Testis (tissue), 5 donors: ENCODE results near the gene RSPH10B2. TPM values are rescaled to one million over a fixed set of nuclear protein-coding genes. Genes with fewer than 3 reads are reported as not detected.
A peak's percentile ranks its signal among the peaks of the same experiment; 100 is the strongest.
"Not testable (repeated sequence)": the region's sequence is repeated elsewhere in the genome, so short reads cannot be mapped to it uniquely, and the experiment has no call there.

Source experiments
- DNase-seq: peaks from one replicate; pipeline ENCODE4 v3.0.0-alpha.2; 2019
- H3K27ac ChIP-seq, 2 donors: fragments of 200-600 bp; sonication (generic); one replicate each; pipeline ENCODE4 v1.5.1; 2019
- H3K27me3 ChIP-seq: fragments of 200-600 bp; sonication (generic); one replicate; pipeline ENCODE4 v1.5.1; 2019
- H3K36me3 ChIP-seq: fragments of 200-600 bp; sonication (generic); one replicate; pipeline ENCODE4 v1.5.1; 2017; ENCODE audit warnings: low read depth; ENCODE audit errors: missing control alignments
- H3K4me1 ChIP-seq: fragments of 200-600 bp; sonication (generic); one replicate; pipeline ENCODE4 v1.5.1; 2019
- H3K4me3 ChIP-seq, 2 donors: fragments of 200-600 bp; sonication (generic); one replicate each; pipeline ENCODE4 v1.5.1; 2017 to 2019
- H3K9me3 ChIP-seq: fragments of 200-600 bp; sonication (generic); one replicate; pipeline ENCODE4 v1.5.1; 2017
- POLR2A ChIP-seq: fragments of 450-650 bp; IDR thresholded peaks from one replicate; pipeline ENCODE4 v1.6.1; 2017; ENCODE audit warnings: antibody characterized with exemption, mild to moderate bottlenecking, moderate library complexity
- WGBS, 2 donors: methylation state at CpG; one replicate each; pipeline ENCODE4 v1.1.5; 2018; 5-methylcytosine and 5-hydroxymethylcytosine counted together
- intact Hi-C: fragments of 100-400 bp; cut with DNase I; formaldehyde crosslinking; loops from one replicate; pipeline ENCODE4 v1.15.1; 2023; ENCODE audit warnings: low total_unique reads
- long read RNA-seq, 2 donors: transcript quantifications; one replicate each; lab custom pipeline, GENCODE V29; 2026
- polyA plus RNA-seq: library from polyadenylated mRNA; stranded (reverse); fragments of 350-450 nt; fragmentation: Illumina TruSeq; extraction: RNeasy Lipid Tissue Mini Kit (QIAGEN cat#74804); gene quantifications from one replicate; pipeline ENCODE4 v1.2.3, GENCODE V29; 2014; ENCODE audit warnings: low read depth, low replicate concordance; ENCODE audit not compliant: insufficient read depth
- total RNA-seq, 2 donors: library from RNA; depleted of rRNA; stranded (reverse); fragments of >200 nt; gene quantifications; one replicate each; pipeline ENCODE4 v1.2.3, GENCODE V29; 2016
- TF ChIP-seq, protein P1 (sequence below), 3 experiments: fragments of 450-650 bp in 2 of 3; fragments of 200-600 bp in 1 of 3; sonication (generic) in 1 of 3; IDR thresholded peaks; one replicate each; pipeline ENCODE4 v1.5.1; 2016 to 2019; ENCODE audit warnings: antibody characterized with exemption in 3 of 3, mild to moderate bottlenecking in 2 of 3, moderate library complexity in 1 of 3

RSPH10B2 gene
- total RNA-seq (10 to 100 TPM; 24.3 to 61.3 TPM), polyA plus RNA-seq (55.8 TPM)
- long read RNA-seq, donor 1, partial matches to known transcripts: 0 of 1 reads
- long read RNA-seq, donor 1, other reads (novel, unspliced or antisense): 0 of 1 reads
- long read RNA-seq, donor 2: 0 reads

GRCh38 chr7:6753964-6754363 is at the start of gene RSPH10B2:
Gene RSPH10B2, plus strand, starts transcription at chr7:6754103. Its CDS starts 3,575 bp downstream, at chr7:6757678.
- DNase-seq, H3K9me3 ChIP-seq, intact Hi-C loops, H3K36me3 ChIP-seq, H3K4me1 ChIP-seq, H3K27me3 ChIP-seq, H3K27ac ChIP-seq: not testable (repeated sequence)
- WGBS, 2 donors: 18% methylated on average over 13 of the region's 38 CpGs; no CpG with 5 or more reads in 1 of the 2 donors
- H3K4me3 ChIP-seq: peak within 1 kb of the TSS in 1 of 2 donors; percentile 26

- intact Hi-C loops: no loop called here
- TF ChIP-seq POLR2A: no peak
- TF ChIP-seq, protein P1, sequence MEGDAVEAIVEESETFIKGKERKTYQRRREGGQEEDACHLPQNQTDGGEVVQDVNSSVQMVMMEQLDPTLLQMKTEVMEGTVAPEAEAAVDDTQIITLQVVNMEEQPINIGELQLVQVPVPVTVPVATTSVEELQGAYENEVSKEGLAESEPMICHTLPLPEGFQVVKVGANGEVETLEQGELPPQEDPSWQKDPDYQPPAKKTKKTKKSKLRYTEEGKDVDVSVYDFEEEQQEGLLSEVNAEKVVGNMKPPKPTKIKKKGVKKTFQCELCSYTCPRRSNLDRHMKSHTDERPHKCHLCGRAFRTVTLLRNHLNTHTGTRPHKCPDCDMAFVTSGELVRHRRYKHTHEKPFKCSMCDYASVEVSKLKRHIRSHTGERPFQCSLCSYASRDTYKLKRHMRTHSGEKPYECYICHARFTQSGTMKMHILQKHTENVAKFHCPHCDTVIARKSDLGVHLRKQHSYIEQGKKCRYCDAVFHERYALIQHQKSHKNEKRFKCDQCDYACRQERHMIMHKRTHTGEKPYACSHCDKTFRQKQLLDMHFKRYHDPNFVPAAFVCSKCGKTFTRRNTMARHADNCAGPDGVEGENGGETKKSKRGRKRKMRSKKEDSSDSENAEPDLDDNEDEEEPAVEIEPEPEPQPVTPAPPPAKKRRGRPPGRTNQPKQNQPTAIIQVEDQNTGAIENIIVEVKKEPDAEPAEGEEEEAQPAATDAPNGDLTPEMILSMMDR (IDR thresholded peaks at IDR 0.05): no peak
- DNase-seq: peak; percentile 27
- Histone ChIP-seq H3K27me3 (no peaks in the 10 kb centered on the region), H3K9me3 (no peaks in the 10 kb centered on the region), H3K27ac (peak overlapping the region; percentile 51 to 89), H3K4me1 (peaks cover 10% of the 10 kb centered on the region), H3K36me3 (no peaks in the 10 kb centered on the region), H3K4me3 (peak overlapping the region; percentile 91 to 98)
- 0 to 1% methylated on average over 26 to 47 of the region's 47 CpGs for WGBS, 2 donors
Observed at GRCh38 chr7:6705959-6706665, 47.8 kb upstream of the RSPH10B2 start.

- WGBS, 2 donors: 1 to 4% methylated on average over 19 to 55 of the region's 65 CpGs
- Histone ChIP-seq H3K27me3 (no peaks in the 10 kb centered on the region), H3K36me3 (no peaks in the 10 kb centered on the region), H3K9me3 (no peaks in the 10 kb centered on the region), H3K4me1 (peaks cover 10% of the 10 kb centered on the region), H3K4me3 (peak within 1 kb of the TSS; percentile 91 to 98), H3K27ac (peak within 1 kb of the TSS; percentile 51 to 89)
- TF ChIP-seq, protein P1 (IDR thresholded peaks at IDR 0.05): peak in 1 of 3 experiments; percentile 2
- TF ChIP-seq POLR2A: no peak
- intact Hi-C loops: no loop called here
- peak; percentile 96 for DNase-seq
Observed at GRCh38 chr7:6706666-6707407, 47.1 kb upstream of the RSPH10B2 start, which contains the start of gene ZNF12. Gene ZNF12, minus strand, starts transcription at chr7:6706947. Its CDS starts 1,774 bp downstream, at chr7:6705173.

DNA sequence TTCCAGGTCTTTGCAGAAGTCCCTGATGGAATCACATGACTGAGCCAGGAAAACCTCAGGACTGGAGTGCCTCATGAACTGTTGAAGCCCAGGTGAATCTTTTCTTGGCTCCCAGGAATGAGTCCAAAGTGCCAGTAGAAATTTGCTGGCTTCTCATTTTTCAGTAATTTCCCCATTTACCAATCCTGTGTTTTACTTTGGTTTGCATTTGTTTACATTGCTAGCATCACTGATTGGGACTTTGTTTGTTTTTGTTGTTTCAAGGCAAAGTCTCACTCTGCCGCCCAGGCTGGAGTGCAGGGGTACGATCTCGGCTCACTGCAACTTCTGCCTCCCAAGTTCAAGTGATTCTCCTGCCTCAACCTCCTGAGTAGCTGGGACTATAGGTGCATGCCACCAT is 45.6 kb upstream of the RSPH10B2 start:
- Histone ChIP-seq H3K4me3 (no peak overlapping the region), H3K27me3 (no peaks in the 10 kb centered on the region), H3K4me1 (peaks cover 10% of the 10 kb centered on the region), H3K9me3 (no peaks in the 10 kb centered on the region), H3K27ac (no peak overlapping the region), H3K36me3 (no peaks in the 10 kb centered on the region)
- no peak for DNase-seq
- WGBS, 2 donors: 86 to 91% methylated on average over 3 of the region's 3 CpGs
- no peak for TF ChIP-seq POLR2A
- TF ChIP-seq, protein P1 (IDR thresholded peaks at IDR 0.05): no peak
- intact Hi-C loops: no loop called here

DNA sequence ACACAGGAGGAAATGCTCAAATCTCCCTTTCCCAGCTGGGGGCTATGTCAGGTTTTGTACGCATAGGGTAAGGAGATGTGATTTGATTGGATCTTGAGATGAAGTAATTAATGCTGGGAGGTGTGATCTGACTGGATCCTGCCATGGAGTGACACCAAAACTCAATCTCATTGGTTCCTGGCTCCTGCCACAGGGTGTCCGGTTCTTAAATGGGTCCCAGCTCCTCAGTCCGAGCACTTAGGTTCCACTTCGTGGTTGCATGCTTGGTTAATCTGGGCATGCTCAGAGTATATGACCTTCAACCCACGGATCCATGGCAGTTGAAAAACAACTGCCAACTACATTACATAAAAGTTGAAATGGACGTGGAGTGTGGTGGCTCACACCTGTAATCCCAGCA is 44.1 kb upstream of the RSPH10B2 start:
- no peaks in the 10 kb centered on the region for H3K9me3 ChIP-seq
- no peaks in the 10 kb centered on the region for H3K36me3 ChIP-seq
- 86 to 91% methylated on average over 6 of the region's 6 CpGs for WGBS, 2 donors
- no peak overlapping the region for H3K27ac ChIP-seq
- intact Hi-C loops: no loop called here
- H3K4me1 ChIP-seq: peaks cover 10% of the 10 kb centered on the region
- DNase-seq: peak; percentile 37
- TF ChIP-seq POLR2A: no peak
- TF ChIP-seq, protein P1 (IDR thresholded peaks at IDR 0.05): no peak
- no peak overlapping the region for H3K4me3 ChIP-seq
- H3K27me3 ChIP-seq: no peaks in the 10 kb centered on the region
